ENCODE measurements around the gene TDP2.

DNA sequence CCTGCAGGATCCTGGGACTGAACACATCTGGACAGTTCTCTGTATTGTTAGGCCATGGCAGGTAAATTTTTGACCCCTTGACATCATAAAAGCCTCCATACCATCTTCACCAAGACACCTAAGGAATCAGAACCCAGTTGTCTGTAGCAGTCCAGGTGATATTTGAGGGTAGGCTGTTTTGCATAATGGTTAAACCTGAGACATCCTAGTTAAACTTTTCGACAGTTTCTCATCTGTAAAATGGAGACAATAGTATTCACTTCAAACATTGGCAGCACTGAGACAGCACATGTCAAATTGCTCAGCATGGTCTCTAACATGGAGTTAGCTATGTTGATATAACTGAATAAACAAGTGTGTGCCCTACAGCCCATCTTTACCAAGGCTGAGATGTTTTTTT, 27.5 kb upstream of the TDP2 start:
- TF ChIP-seq CTCF (IDR thresholded peaks at IDR 0.05) (no peak), POLR2A (IDR thresholded peaks at IDR 0.05) (no peak), EP300 (IDR thresholded peaks at IDR 0.05) (no peak)
